H9 (cell line): ENCODE results near the gene OSBPL10. TPM values are rescaled to one million over a fixed set of nuclear protein-coding genes. Genes with fewer than 3 reads are reported as not detected.

Source experiments
- DNase-seq: peaks from one replicate; pipeline ENCODE4 v3.0.0-alpha.2; 2017
- H2AFZ ChIP-seq: one replicate; pipeline ENCODE4 v1.6.1; 2013; ENCODE audit warnings: mild to moderate bottlenecking, low read length, control low read depth, moderate library complexity
- H2AK5ac ChIP-seq: 2 replicates; pipeline ENCODE4 v1.6.1; 2013; ENCODE audit warnings: low read length, control low read depth, mixed read lengths; ENCODE audit not compliant: insufficient read length
- H2BK120ac ChIP-seq: one replicate; pipeline ENCODE4 v1.6.1; 2013; ENCODE audit warnings: low read depth, mild to moderate bottlenecking, low read length, control low read depth, inconsistent platforms; ENCODE audit not compliant: poor library complexity, severe bottlenecking
- H2BK12ac ChIP-seq: 2 replicates; pipeline ENCODE4 v1.6.1; 2013; ENCODE audit warnings: low read length, control low read depth, mixed read lengths, low read depth; ENCODE audit not compliant: insufficient read length
- H2BK15ac ChIP-seq: 2 replicates; pipeline ENCODE4 v1.6.1; 2013; ENCODE audit warnings: low read depth, low read length, control low read depth
- H2BK20ac ChIP-seq: one replicate; pipeline ENCODE4 v1.6.1; 2013; ENCODE audit warnings: low read depth, mild to moderate bottlenecking, low read length, control low read depth, inconsistent platforms; ENCODE audit not compliant: poor library complexity, severe bottlenecking
- H2BK5ac ChIP-seq: 2 replicates; pipeline ENCODE4 v1.6.1; 2013; ENCODE audit warnings: low read length, control low read depth, mixed read lengths; ENCODE audit not compliant: insufficient read length
- H3K14ac ChIP-seq: 2 replicates; pipeline ENCODE4 v1.6.1; 2013; ENCODE audit warnings: low read length, control low read depth; ENCODE audit not compliant: insufficient read depth
- H3K18ac ChIP-seq: 2 replicates; pipeline ENCODE4 v1.6.1; 2013; ENCODE audit warnings: low read depth, mild to moderate bottlenecking, mixed read lengths, low read length, control low read depth; ENCODE audit not compliant: insufficient read length
- H3K23ac ChIP-seq: 2 replicates; pipeline ENCODE4 v1.6.1; 2013; ENCODE audit warnings: low read length, control low read depth, mixed read lengths, low read depth; ENCODE audit not compliant: insufficient read length
- H3K23me2 ChIP-seq: 2 replicates; pipeline ENCODE4 v1.6.1; 2013; ENCODE audit warnings: low read depth, mild to moderate bottlenecking, mixed read lengths, low read length, control low read depth; ENCODE audit not compliant: insufficient read length, poor library complexity, severe bottlenecking
- H3K27ac ChIP-seq: 2 replicates; pipeline ENCODE4 v1.5.1; 2013; ENCODE audit warnings: low read length, control low read depth, mixed read lengths, low read depth; ENCODE audit not compliant: insufficient read length
- H3K27me3 ChIP-seq: 2 replicates; pipeline ENCODE4 v1.6.1; 2013; ENCODE audit warnings: low read length, control low read depth, inconsistent platforms; ENCODE audit not compliant: insufficient read depth
- H3K4ac ChIP-seq: 2 replicates; pipeline ENCODE4 v1.6.1; 2013; ENCODE audit warnings: low read depth, mild to moderate bottlenecking, control low read depth, inconsistent platforms, low read length, moderate library complexity
- H3K4me1 ChIP-seq: 2 replicates; pipeline ENCODE4 v1.6.1; 2013; ENCODE audit warnings: low read length, control low read depth, inconsistent platforms; ENCODE audit not compliant: insufficient read depth
- H3K4me2 ChIP-seq: 2 replicates; pipeline ENCODE4 v1.6.1; 2013; ENCODE audit warnings: low read length, control low read depth, mixed read lengths; ENCODE audit not compliant: insufficient read length, insufficient read depth
- H3K56ac ChIP-seq: 2 replicates; pipeline ENCODE4 v1.6.1; 2013; ENCODE audit warnings: low read depth, mild to moderate bottlenecking, mixed read lengths, low read length, control low read depth; ENCODE audit not compliant: insufficient read length
- H3K79me1 ChIP-seq: 2 replicates; pipeline ENCODE4 v1.6.1; 2013; ENCODE audit warnings: low read depth, mild to moderate bottlenecking, moderate library complexity, low read length, control low read depth, inconsistent platforms; ENCODE audit not compliant: insufficient read depth, poor library complexity, severe bottlenecking
- H3K79me2 ChIP-seq: 2 replicates; pipeline ENCODE4 v1.6.1; 2013; ENCODE audit warnings: low read length, control low read depth, inconsistent platforms; ENCODE audit not compliant: insufficient read depth
- H3K9ac ChIP-seq: 2 replicates; pipeline ENCODE4 v1.6.1; 2013; ENCODE audit warnings: low read length, control low read depth, mixed read lengths; ENCODE audit not compliant: insufficient read length; ENCODE audit errors: extremely low read depth
- H3K9me3 ChIP-seq: one replicate; pipeline ENCODE4 v1.6.1; 2013; ENCODE audit warnings: low read depth, low read length, inconsistent platforms; ENCODE audit not compliant: control insufficient read depth
- H3T11ph ChIP-seq: one replicate; pipeline ENCODE4 v1.6.1; 2013; ENCODE audit warnings: mild to moderate bottlenecking, low read length, control low read depth, inconsistent platforms
- H4K20me1 ChIP-seq: one replicate; pipeline ENCODE4 v1.6.1; 2013; ENCODE audit not compliant: control insufficient read depth, insufficient read length, insufficient read depth
- H4K5ac ChIP-seq: 2 replicates; pipeline ENCODE4 v1.6.1; 2013; ENCODE audit warnings: low read depth, mild to moderate bottlenecking, mixed read lengths, low read length, control low read depth; ENCODE audit not compliant: insufficient read length
- H4K8ac ChIP-seq: replicated peaks from 2 replicates; pipeline ENCODE4 v1.6.1; 2013; ENCODE audit warnings: low read length, control low read depth, mixed read lengths, low read depth; ENCODE audit not compliant: insufficient read length
- H4K91ac ChIP-seq: 2 replicates; pipeline ENCODE4 v1.6.1; 2013; ENCODE audit warnings: low read depth, mild to moderate bottlenecking, moderate library complexity, mixed read lengths, low read length, control low read depth; ENCODE audit not compliant: insufficient read length
- H3K27ac Mint-ChIP-seq, 3 experiments: 2 replicates in 2 of 3; 3 replicates in 1 of 3; pipeline ENCODE4 v1.8.0; 2020 to 2021; ENCODE audit warnings: mixed read lengths in 3 of 3, mild to moderate bottlenecking in 1 of 3, moderate library complexity in 1 of 3
- H3K27me3 Mint-ChIP-seq: 2 replicates; pipeline ENCODE4 v1.8.0; 2021; ENCODE audit warnings: low read depth, mild to moderate bottlenecking, moderate library complexity, mixed read lengths
- H3K36me3 Mint-ChIP-seq, 3 experiments: 2 replicates in 2 of 3; 3 replicates in 1 of 3; pipeline ENCODE4 v1.8.0; 2020 to 2021; ENCODE audit warnings: low read depth in 3 of 3, mixed read lengths in 3 of 3; ENCODE audit not compliant: insufficient read depth in 1 of 3
- H3K4me1 Mint-ChIP-seq, 2 experiments: 2 replicates each; pipeline ENCODE4 v1.8.0; 2020; ENCODE audit warnings: mixed read lengths in 2 of 2
- H3K4me3 Mint-ChIP-seq, 2 experiments: 2 replicates in 1 of 2; 3 replicates in 1 of 2; pipeline ENCODE4 v1.8.0; 2020 to 2021; ENCODE audit warnings: mild to moderate bottlenecking in 2 of 2, mixed read lengths in 2 of 2, moderate library complexity in 1 of 2
- H3K9me3 Mint-ChIP-seq, 2 experiments: 2 replicates in 1 of 2; 3 replicates in 1 of 2; pipeline ENCODE4 v1.8.0; 2020; ENCODE audit warnings: mild to moderate bottlenecking in 2 of 2, mixed read lengths in 2 of 2, moderate library complexity in 1 of 2
- CTCF ChIP-seq: fragments of 200-600 bp; sonication (generic); conservative IDR thresholded peaks from 3 replicates; pipeline ENCODE4 v1.8.0; 2021; ENCODE audit warnings: antibody characterized with exemption, mild to moderate bottlenecking
- WGBS: extraction: QIAGEN DNeasy Blood & Tissue Kit; methylation state at CpG from one replicate; pipeline ENCODE4 v1.1.7; 2013; ENCODE audit warnings: missing lambda C conversion rate, low lambda C conversion rate, mixed read lengths; ENCODE audit not compliant: insufficient read length; ENCODE audit errors: extremely low coverage; 5-methylcytosine and 5-hydroxymethylcytosine counted together
- total RNA-seq: library from RNA; stranded (reverse); gene quantifications from 2 replicates; pipeline ENCODE4 v1.2.1, GENCODE V29; 2021

OSBPL10 gene
- total RNA-seq, 1 experiment from 2014 or later, result 42.7 TPM

- Histone ChIP-seq H4K8ac (no peak overlapping the region), H2BK120ac (no peak overlapping the region), H2BK15ac (no peak overlapping the region), H3K27ac (no peak overlapping the region), H4K20me1 (no peaks in the 10 kb centered on the region), H3K23ac (no peak overlapping the region), H3K14ac (no peak overlapping the region), H3K18ac (no peak overlapping the region), H2BK5ac (no peak overlapping the region), H4K91ac (no peak overlapping the region), H2AK5ac (no peak overlapping the region), H2AFZ (no peak overlapping the region), H3K4ac (no peak overlapping the region), H3T11ph (no peak overlapping the region), H3K4me1 (peaks cover 20% of the 10 kb centered on the region), H3K23me2 (no peaks in the 10 kb centered on the region), H3K27me3 (no peaks in the 10 kb centered on the region), H2BK20ac (no peak overlapping the region), H2BK12ac (no peak overlapping the region), H3K9me3 (no peaks in the 10 kb centered on the region), H3K4me2 (no peak overlapping the region), H3K79me1 (no peaks in the 10 kb centered on the region), H3K9ac (no peak overlapping the region), H4K5ac (no peak overlapping the region), H3K79me2 (peaks cover 24% of the 10 kb centered on the region; the same call in 1 of the 2 replicates), H3K56ac (no peak overlapping the region)
- Mint-ChIP-seq H3K27me3 (no peaks in the 10 kb centered on the region), H3K9me3 (no peaks in the 10 kb centered on the region), H3K4me3 (no peak overlapping the region), H3K36me3 (peaks cover 0 to 11% (median 2%) of the 10 kb centered on the region in 3 experiments; a peak in 2 of 7 replicates), H3K4me1 (peaks cover 51 to 53% of the 10 kb centered on the region in 2 experiments), H3K27ac (0 out of 7 replicates have a peak overlapping the region, but pooled peaks of 1 of the 3 experiments have one; percentile 36)
- DNase-seq, result no peak
- no CpG with 5 or more reads among the region's 2 CpGs for WGBS
- no peak for TF ChIP-seq CTCF
Observed at GRCh38 chr3:31967592-31967991, 13.5 kb downstream of the OSBPL10 start.
